ENCODE measurements around the gene MRNIP. TPM values are rescaled to one million over a fixed set of nuclear protein-coding genes. Genes with fewer than 3 reads are reported as not detected.

MRNIP gene
- total RNA-seq, 6 experiments from 2014 or later: 4.7 to 14.7 (median 9.0) TPM

- Histone ChIP-seq H3K9me3 (no peaks in the 10 kb centered on the region), H3K27me3 (no peaks in the 10 kb centered on the region), H3K4me1 (peaks cover 0 to 26% (median 3%) of the 10 kb centered on the region in 4 donors), H3K36me3 (no peaks in the 10 kb centered on the region), H3K4me3 (no peak overlapping the region), H3K27ac (peak overlapping the region in 2 of 3 donors; percentile 32 to 77)
- ATAC-seq (peak; percentile 78 to 93 (median 86)), DNase-seq (peak; percentile 79 to 89 (median 88))
- TF ChIP-seq POLR2A (IDR thresholded peaks at IDR 0.05) (no peak), CTCF (IDR thresholded peaks at IDR 0.05) (peak in 3 of 4 donors; percentile 5 to 32 (median 15))
- 49% methylated on average over 5 of the region's 5 CpGs for WGBS (ENCODE audit: insufficient coverage, low coverage, low lambda C conversion rate, missing lambda C conversion rate)
- intact Hi-C loops (cut with DNase I): no loop called here
Observed at GRCh38 chr5:179812997-179813607, 45.5 kb downstream of the MRNIP start.

- H3K4me3 ChIP-seq: no peak overlapping the region
- H3K9me3 ChIP-seq: no peaks in the 10 kb centered on the region
- TF ChIP-seq POLR2A (IDR thresholded peaks at IDR 0.05) (no peak), CTCF (IDR thresholded peaks at IDR 0.05) (no peak)
- H3K27ac ChIP-seq: peak overlapping the region in 1 of 3 donors; percentile 77
- peak in 1 of 3 donors; percentile 62 for DNase-seq
- no peaks in the 10 kb centered on the region for H3K27me3 ChIP-seq
- H3K4me1 ChIP-seq: peaks cover 0 to 26% (median 3%) of the 10 kb centered on the region in 4 donors
- WGBS (ENCODE audit: insufficient coverage, low coverage, low lambda C conversion rate, missing lambda C conversion rate): no CpG with 5 or more reads among the region's 27 CpGs
- intact Hi-C loops (cut with DNase I): no loop called here
- no peaks in the 10 kb centered on the region for H3K36me3 ChIP-seq
- ATAC-seq: peak in 1 of 4 donors; percentile 10
Observed at GRCh38 chr5:179812135-179812825, 46.3 kb downstream of the MRNIP start.

GRCh38 chr5:179806250-179807048 is 52.2 kb downstream of the MRNIP start, which contains the start of gene MGAT4B:
TSS of gene MGAT4B (minus strand) at chr5:179806866. CDS start at chr5:179806583, 283 bp downstream.
- Histone ChIP-seq H3K27ac (peak within 1 kb of the TSS; percentile 84 to 97 (median 95)), H3K4me3 (peak within 1 kb of the TSS; percentile 87 to 91 (median 89)), H3K4me1 (peaks cover 0 to 45% (median 15%) of the 10 kb centered on the region in 4 donors), H3K36me3 (peaks cover 0 to 3% (median 0%) of the 10 kb centered on the region in 4 donors), H3K9me3 (no peaks in the 10 kb centered on the region), H3K27me3 (no peaks in the 10 kb centered on the region)
- TF ChIP-seq POLR2A (IDR thresholded peaks at IDR 0.05): peak; percentile 79
- no peak for TF ChIP-seq CTCF (IDR thresholded peaks at IDR 0.05)
- peak; percentile 85 to 86 (median 86) for DNase-seq
- peak; percentile 41 to 68 (median 60) for ATAC-seq
- intact Hi-C loops (cut with DNase I): no loop called here
- 0% methylated on average over 13 of the region's 108 CpGs for WGBS (ENCODE audit: insufficient coverage, low coverage, low lambda C conversion rate, missing lambda C conversion rate)

- intact Hi-C loops (cut with DNase I): no loop called here
- 0% methylated on average over 13 of the region's 65 CpGs for WGBS (ENCODE audit: insufficient coverage, low coverage, low lambda C conversion rate, missing lambda C conversion rate)
- TF ChIP-seq CTCF (IDR thresholded peaks at IDR 0.05) (no peak), POLR2A (IDR thresholded peaks at IDR 0.05) (no peak)
Observed at GRCh38 chr5:179805529-179806249, 52.9 kb downstream of the MRNIP start.

More at GRCh38 chr5:179805529-179806249, 52.9 kb downstream of the MRNIP start:
- ATAC-seq (peak in 3 of 4 donors; percentile 1 to 17 (median 2)), DNase-seq (peak in 2 of 3 donors; percentile 60 to 75)
- H3K27ac ChIP-seq: peak overlapping the region; percentile 84 to 97 (median 95)
- H3K27me3 ChIP-seq: no peaks in the 10 kb centered on the region
- peak overlapping the region; percentile 87 to 91 (median 89) for H3K4me3 ChIP-seq
- H3K4me1 ChIP-seq: peaks cover 0 to 45% (median 15%) of the 10 kb centered on the region in 4 donors
- H3K9me3 ChIP-seq: no peaks in the 10 kb centered on the region
- H3K36me3 ChIP-seq: peaks cover 0 to 10% (median 0%) of the 10 kb centered on the region in 4 donors
